ENCODE results near the gene NAA25.

NAA25 gene

GRCh38 chr12:112126000-112126438 is 17.4 kb upstream of the NAA25 start:
- no peak for TF ChIP-seq CTCF (conservative IDR thresholded peaks at IDR 0.05; ENCODE audit: control insufficient read depth, insufficient read depth, low read depth, low read length)
- peak overlapping the region; percentile 89 for H3K4me3 ChIP-seq (ENCODE audit: control insufficient read depth, low read depth, low read length)
- DNase-seq (ENCODE audit: low read depth): no peak

GRCh38 chr12:112125250-112125999 is 16.8 kb upstream of the NAA25 start, which contains the start of gene TRAFD1:
TRAFD1 (plus strand) TSS chr12:112125560; CDS start chr12:112130523, 4,963 bp downstream.
- no peak for TF ChIP-seq CTCF (conservative IDR thresholded peaks at IDR 0.05; ENCODE audit: control insufficient read depth, insufficient read depth, low read depth, low read length)
- peak; percentile 95 for DNase-seq (ENCODE audit: low read depth)
- peak within 1 kb of the TSS; percentile 89 for H3K4me3 ChIP-seq (ENCODE audit: control insufficient read depth, low read depth, low read length)

- no peak for DNase-seq (ENCODE audit: low read depth)
- TF ChIP-seq CTCF (conservative IDR thresholded peaks at IDR 0.05; ENCODE audit: control insufficient read depth, insufficient read depth, low read depth, low read length): no peak
- H3K4me3 ChIP-seq (ENCODE audit: control insufficient read depth, low read depth, low read length): no peak overlapping the region
Measured at GRCh38 chr12:112124918-112125249, 16.3 kb upstream of the NAA25 start.

- no peak overlapping the region for H3K4me3 ChIP-seq (ENCODE audit: control insufficient read depth, low read depth, low read length)
- DNase-seq (ENCODE audit: low read depth): peak; percentile 84
- no peak for TF ChIP-seq CTCF (conservative IDR thresholded peaks at IDR 0.05; ENCODE audit: control insufficient read depth, insufficient read depth, low read depth, low read length)
Measured at GRCh38 chr12:112122823-112123690, 14.5 kb upstream of the NAA25 start.

GRCh38 chr12:112121780-112122565 is 13.4 kb upstream of the NAA25 start:
- TF ChIP-seq CTCF (conservative IDR thresholded peaks at IDR 0.05; ENCODE audit: control insufficient read depth, insufficient read depth, low read depth, low read length): no peak
- DNase-seq (ENCODE audit: low read depth): peak; percentile 88
- H3K4me3 ChIP-seq (ENCODE audit: control insufficient read depth, low read depth, low read length): no peak overlapping the region

- H3K4me3 ChIP-seq (ENCODE audit: control insufficient read depth, low read depth, low read length): no peak overlapping the region
- TF ChIP-seq CTCF (conservative IDR thresholded peaks at IDR 0.05; ENCODE audit: control insufficient read depth, insufficient read depth, low read depth, low read length): no peak
- DNase-seq (ENCODE audit: low read depth): no peak
Measured at GRCh38 chr12:112117685-112118084, 9.1 kb upstream of the NAA25 start.

Measured in fibroblast of mammary gland (primary cell).